Stomach smooth muscle (tissue), 2 donors: ENCODE data around the gene MEF2B.
"Not testable (repeated sequence)": the region's sequence is repeated elsewhere in the genome, so short reads cannot be mapped to it uniquely, and the experiment has no call there.

ENCODE experiments used
- H3K27ac ChIP-seq: one replicate; pipeline ENCODE4 v1.7.0; 2013; ENCODE audit warnings: mild to moderate bottlenecking, low read length, inconsistent platforms
- H3K27me3 ChIP-seq, 2 donors: one replicate each; pipeline ENCODE4 v1.7.0; 2013; ENCODE audit warnings: low read length in 2 of 2; ENCODE audit not compliant: insufficient read depth in 2 of 2, control insufficient read depth in 1 of 2
- H3K36me3 ChIP-seq, 2 donors: one replicate each; pipeline ENCODE4 v1.7.0; 2013; ENCODE audit warnings: low read length in 2 of 2; ENCODE audit not compliant: control insufficient read depth in 2 of 2, insufficient read depth in 2 of 2
- H3K4me1 ChIP-seq: one replicate; pipeline ENCODE4 v1.7.0; 2013; ENCODE audit warnings: low read length; ENCODE audit not compliant: control insufficient read depth, insufficient read depth
- H3K4me3 ChIP-seq, 2 donors: one replicate each; pipeline ENCODE4 v1.7.0; 2013; ENCODE audit warnings: low read length in 2 of 2
- H3K9ac ChIP-seq, 2 donors: one replicate each; pipeline ENCODE4 v1.7.0; 2013; ENCODE audit warnings: low read length in 2 of 2, mild to moderate bottlenecking in 1 of 2
- H3K9me3 ChIP-seq, 2 donors: one replicate each; pipeline ENCODE4 v1.7.0; 2013; ENCODE audit warnings: low read length in 2 of 2; ENCODE audit not compliant: control insufficient read depth in 2 of 2
- donor health status: healthy.
- donor health status: Pancreatic carcinoma.

The MEF2B gene

GRCh38 chr19:19192078-19192882, 22.2 kb upstream of the MEF2B start, which contains the start of the genes BORCS8 and RFXANK:
Gene BORCS8, minus strand, starts transcription at chr19:19192152. Its CDS starts 35 bp downstream, at chr19:19192117.
Gene RFXANK, plus strand, starts transcription at chr19:19192258. Its CDS starts 1,689 bp downstream, at chr19:19193947.
- H3K9ac ChIP-seq: peak within 1 kb of the TSS; percentile 99 to 100
- peak within 1 kb of the TSS; percentile 98 to 99 for H3K4me3 ChIP-seq
- H3K27me3 ChIP-seq: no peaks in the 10 kb centered on the region
- H3K36me3 ChIP-seq: peaks cover 6 to 7% of the 10 kb centered on the region in 2 donors
- peak within 1 kb of the TSS; percentile 99 for H3K27ac ChIP-seq
- H3K4me1 ChIP-seq: peaks cover 35% of the 10 kb centered on the region
- no peaks in the 10 kb centered on the region for H3K9me3 ChIP-seq

GRCh38 chr19:19191768-19192077, 21.7 kb upstream of the MEF2B start:
- Histone ChIP-seq H3K27ac (peak overlapping the region; percentile 99), H3K4me3 (peak overlapping the region; percentile 98 to 99), H3K9me3 (no peaks in the 10 kb centered on the region), H3K27me3 (no peaks in the 10 kb centered on the region), H3K36me3 (peaks cover under 1 to 4% of the 10 kb centered on the region in 2 donors), H3K9ac (peak overlapping the region; percentile 99 to 100), H3K4me1 (peaks cover 35% of the 10 kb centered on the region)

GRCh38 chr19:19186742-19187141, 16.7 kb upstream of the MEF2B start:
- Histone ChIP-seq H3K9ac (no peak overlapping the region), H3K27me3 (no peaks in the 10 kb centered on the region), H3K4me1 (peaks cover 24% of the 10 kb centered on the region), H3K9me3 (no peaks in the 10 kb centered on the region), H3K36me3 (peaks cover 0 to 18% of the 10 kb centered on the region in 2 donors), H3K27ac (no peak overlapping the region), H3K4me3 (no peak overlapping the region)

- H3K36me3 ChIP-seq: peaks cover 5 to 23% of the 10 kb centered on the region in 2 donors
- peaks cover 21% of the 10 kb centered on the region for H3K4me1 ChIP-seq
- H3K27ac ChIP-seq: no peak overlapping the region
- H3K9me3 ChIP-seq: no peaks in the 10 kb centered on the region
- H3K9ac ChIP-seq: no peak overlapping the region
- no peaks in the 10 kb centered on the region for H3K27me3 ChIP-seq
- no peak overlapping the region for H3K4me3 ChIP-seq
Observed at GRCh38 chr19:19185853-19186740, 16.0 kb upstream of the MEF2B start.

GRCh38 chr19:19181488-19181998, 11.5 kb upstream of the MEF2B start:
- H3K27ac ChIP-seq: no peak overlapping the region
- H3K36me3 ChIP-seq: peaks cover 16 to 35% of the 10 kb centered on the region in 2 donors
- no peaks in the 10 kb centered on the region for H3K4me1 ChIP-seq

GRCh38 chr19:19179548-19180441, 9.7 kb upstream of the MEF2B start:
- Histone ChIP-seq H3K9ac (no peak overlapping the region), H3K27ac (no peak overlapping the region), H3K4me3 (no peak overlapping the region), H3K36me3 (peaks cover 18 to 28% of the 10 kb centered on the region in 2 donors), H3K9me3 (peaks cover 0 to 6% of the 10 kb centered on the region in 2 donors), H3K4me1 (peaks cover 3% of the 10 kb centered on the region), H3K27me3 (no peaks in the 10 kb centered on the region)

More at GRCh38 chr19:19181488-19181998, 11.5 kb upstream of the MEF2B start:
- Histone ChIP-seq H3K4me3 (no peak overlapping the region), H3K9ac (no peak overlapping the region), H3K27me3 (no peaks in the 10 kb centered on the region), H3K9me3 (peaks cover 0 to 6% of the 10 kb centered on the region in 2 donors)

DNA sequence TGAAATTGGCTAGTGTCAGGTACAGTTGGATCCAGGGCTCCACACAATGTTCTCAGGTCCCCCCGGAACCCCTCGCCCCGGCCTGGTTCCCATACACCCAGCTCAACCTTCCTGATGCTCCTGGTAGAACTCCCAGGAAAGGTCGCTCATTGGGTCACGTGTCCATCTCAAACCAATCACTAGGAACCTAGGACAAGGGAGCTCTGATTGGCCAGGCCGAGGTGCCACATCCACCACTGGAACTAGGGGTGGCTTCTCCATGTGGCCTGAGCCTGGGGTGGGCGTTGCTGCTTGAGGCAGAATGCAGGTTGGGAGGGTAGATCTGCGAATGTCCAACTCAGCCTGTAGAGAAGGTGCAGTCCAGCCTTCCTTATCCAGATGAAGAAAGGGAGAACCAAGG, 6.9 kb upstream of the MEF2B start:
- H3K9me3 ChIP-seq: peaks cover 0 to 6% of the 10 kb centered on the region in 2 donors
- peaks cover 3% of the 10 kb centered on the region for H3K4me1 ChIP-seq
- H3K36me3 ChIP-seq: peaks cover 18 to 24% of the 10 kb centered on the region in 2 donors
- H3K27me3 ChIP-seq: no peaks in the 10 kb centered on the region
- H3K9ac ChIP-seq: no peak overlapping the region
- no peak overlapping the region for H3K27ac ChIP-seq
- H3K4me3 ChIP-seq: no peak overlapping the region

- H3K27me3 ChIP-seq, H3K9me3 ChIP-seq, H3K4me3 ChIP-seq, H3K27ac ChIP-seq, H3K9ac ChIP-seq, H3K36me3 ChIP-seq: not testable (repeated sequence)
- H3K4me1 ChIP-seq: peaks cover 14% of the 10 kb centered on the region
Observed at GRCh38 chr19:19173243-19173642, 3.2 kb upstream of the MEF2B start.

DNA sequence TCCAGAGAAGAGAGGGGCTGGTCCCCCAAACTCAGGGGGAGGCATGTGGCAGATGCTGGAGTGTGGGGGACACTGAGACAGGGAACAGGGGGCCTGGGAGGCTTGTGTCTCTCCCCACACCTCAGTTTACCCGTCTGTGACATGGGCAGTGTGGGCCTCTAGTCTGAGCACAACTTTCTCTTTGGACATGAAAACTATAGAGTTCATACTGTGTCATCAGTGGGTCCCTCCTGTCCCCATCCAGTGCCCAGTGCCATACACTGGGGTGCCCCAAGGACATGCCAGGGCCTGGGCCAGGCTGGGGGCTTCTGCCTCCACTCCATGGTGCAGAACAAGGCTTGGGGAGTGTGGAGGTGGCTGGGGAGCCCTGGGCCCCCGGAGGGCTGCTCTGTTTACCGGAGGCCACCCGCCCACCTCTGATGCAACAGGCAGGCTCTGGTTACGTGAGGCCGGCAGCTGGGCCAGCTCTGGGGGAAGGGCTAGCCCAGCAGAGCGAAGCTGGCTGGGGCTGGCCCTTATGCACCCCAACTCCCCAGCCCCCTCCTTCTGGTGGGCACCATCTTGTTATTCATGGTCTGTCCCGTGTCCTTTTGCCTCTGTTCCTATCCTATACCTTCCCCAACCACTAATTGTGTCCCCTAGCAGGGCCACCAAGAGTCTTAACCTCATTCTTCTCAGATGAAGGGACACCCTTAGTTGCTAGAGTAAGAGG, 1.9 kb upstream of the MEF2B start:
- no peak overlapping the region for H3K4me3 ChIP-seq
- H3K36me3 ChIP-seq: peaks cover 4 to 5% of the 10 kb centered on the region in 2 donors
- peaks cover 8 to 10% of the 10 kb centered on the region in 2 donors for H3K27me3 ChIP-seq
- no peak overlapping the region for H3K9ac ChIP-seq
- H3K4me1 ChIP-seq: peaks cover 14% of the 10 kb centered on the region
- H3K27ac ChIP-seq: no peak overlapping the region
- H3K9me3 ChIP-seq: no peaks in the 10 kb centered on the region
